HEK293T (cell line): ENCODE results near the gene PNPLA4.

Source experiments
- BHLHE40 ChIP-seq: fragments of 450-650 bp; IDR thresholded peaks from 2 replicates; pipeline ENCODE4 v1.6.1; 2016; ENCODE audit warnings: mild to moderate bottlenecking, moderate library complexity, borderline replicate concordance
- ELF4 ChIP-seq: fragments of 450-650 bp; IDR thresholded peaks from 2 replicates; pipeline ENCODE4 v1.6.1; 2017; ENCODE audit warnings: antibody characterized with exemption
- FOXA1 ChIP-seq: fragments of 450-650 bp; IDR thresholded peaks from 2 replicates; pipeline ENCODE4 v1.6.1; 2016; ENCODE audit warnings: mild to moderate bottlenecking
- FOXK2 ChIP-seq: fragments of 450-650 bp; IDR thresholded peaks from 2 replicates; pipeline ENCODE4 v1.6.1; 2016; ENCODE audit warnings: mild to moderate bottlenecking
- FOXM1 ChIP-seq: fragments of 450-650 bp; IDR thresholded peaks from 2 replicates; pipeline ENCODE4 v1.6.1; 2017; ENCODE audit warnings: mild to moderate bottlenecking, borderline replicate concordance
- SP1 ChIP-seq: fragments of 450-650 bp; IDR thresholded peaks from 2 replicates; pipeline ENCODE4 v1.6.1; 2017
- SUZ12 ChIP-seq: fragments of 450-650 bp; IDR thresholded peaks from 2 replicates; pipeline ENCODE4 v1.6.1; 2016; ENCODE audit warnings: mild to moderate bottlenecking
- TARDBP ChIP-seq: fragments of 450-650 bp; IDR thresholded peaks from 2 replicates; pipeline ENCODE4 v1.6.1; 2016
- ZNF384 ChIP-seq: fragments of 450-650 bp; IDR thresholded peaks from 2 replicates; pipeline ENCODE4 v1.6.1; 2016

DNA sequence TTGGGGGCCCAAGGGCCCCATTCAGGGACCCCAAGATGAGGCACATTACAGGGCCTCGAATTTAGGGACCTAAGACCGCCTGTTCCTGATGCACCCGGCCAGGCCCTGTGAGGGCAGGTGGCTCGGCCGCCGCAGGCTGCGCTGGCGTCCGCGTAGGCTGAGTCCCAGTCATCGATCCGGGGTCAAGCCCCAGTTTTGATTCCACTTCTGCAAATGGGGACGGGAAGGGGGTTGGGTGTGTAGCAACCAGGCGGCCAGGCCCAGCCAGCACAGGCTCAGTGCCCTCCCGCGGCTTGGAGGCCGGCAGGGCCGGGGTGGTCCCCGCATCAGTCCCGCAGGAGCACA is 327 bp downstream of the PNPLA4 start:
- TF ChIP-seq FOXA1 (no peak), SUZ12 (no peak), ELF4 (no peak), ZNF384 (no peak), FOXM1 (no peak), SP1 (no peak), BHLHE40 (no peak), FOXK2 (no peak), TARDBP (no peak)
